Fibroblast of villous mesenchyme (primary cell): ENCODE results near the gene TMPRSS6. TPM values are rescaled to one million over a fixed set of nuclear protein-coding genes. Genes with fewer than 3 reads are reported as not detected.

Experiments used
- total RNA-seq: library from RNA; depleted of rRNA; stranded (reverse); fragments of >200 nt; gene quantifications from 2 replicates; pipeline ENCODE4 v1.2.3, GENCODE V29; 2012

TMPRSS6 gene
- total RNA-seq, 1 donor = not detected

Other genes with a start within 250 kb of the TMPRSS6 start
- gene NCF4, start 248.7 kb downstream of the TMPRSS6 start, total RNA-seq = not detected in 2 replicates
- 2.6 and 11.2 TPM in 2 replicates for gene CSF2RB, start 196.1 kb downstream of the TMPRSS6 start, total RNA-seq
- gene TST, start 90.3 kb downstream of the TMPRSS6 start, total RNA-seq = 45.4 and 54.4 TPM in 2 replicates
- gene MPST, start 90.0 kb downstream of the TMPRSS6 start, total RNA-seq = 64.3 and 94.1 TPM in 2 replicates
- 28.9 and 34.1 TPM in 2 replicates for gene KCTD17, start 58.0 kb downstream of the TMPRSS6 start, total RNA-seq
- under 0.01 and 0.64 TPM in 2 replicates for gene IL2RB, start 40.2 kb upstream of the TMPRSS6 start, total RNA-seq
- gene C1QTNF6, start 78.5 kb upstream of the TMPRSS6 start, total RNA-seq = 9.5 and 10.6 TPM in 2 replicates
- gene SSTR3, start 102.8 kb upstream of the TMPRSS6 start, total RNA-seq = not detected in 2 replicates
- gene RAC2, start 134.6 kb upstream of the TMPRSS6 start, total RNA-seq = 8.1 and 11.2 TPM in 2 replicates
- gene CYTH4, start 172.8 kb upstream of the TMPRSS6 start, total RNA-seq = under 0.01 TPM in 2 replicates